Esophagus muscularis mucosa (tissue), 3 donors: ENCODE results near the gene RNGTT.

ENCODE experiments used
- CTCF ChIP-seq, 3 experiments: fragments of 200-600 bp in 2 of 3; fragments of 450-650 bp in 1 of 3; sonication (generic) in 2 of 3; IDR thresholded peaks; one replicate each; pipeline ENCODE4 v1.5.1; 2017 to 2019; ENCODE audit warnings: antibody characterized with exemption in 3 of 3, mild to moderate bottlenecking in 2 of 3, moderate library complexity in 1 of 3
- POLR2A ChIP-seq: fragments of 450-650 bp; IDR thresholded peaks from one replicate; pipeline ENCODE4 v1.6.1; 2017; ENCODE audit warnings: antibody characterized with exemption, moderate library complexity, mild to moderate bottlenecking, low read depth
- POLR2AphosphoS5 ChIP-seq, 2 donors: sonication (generic); formaldehyde crosslinking; IDR thresholded peaks; one replicate each; pipeline ENCODE4 v1.6.1; 2017; ENCODE audit warnings: antibody characterized with exemption in 2 of 2

- TF ChIP-seq CTCF (IDR thresholded peaks at IDR 0.05) (no peak), POLR2A (no peak), POLR2AphosphoS5 (IDR thresholded peaks at IDR 0.05) (no peak)
These were observed 389.4 kb downstream of the RNGTT start for GRCh38 chr6:88574031-88574430.
